Breast epithelium (tissue), 4 donors: Measurements from ENCODE around the gene DFFB. TPM values are rescaled to one million over a fixed set of nuclear protein-coding genes. Genes with fewer than 3 reads are reported as not detected.

ENCODE experiments used
- DNase-seq, 2 donors: peaks; one replicate each; pipeline ENCODE4 v3.0.0-alpha.2; 2019; ENCODE audit warnings: low spot score in 2 of 2
- H3K27ac ChIP-seq, 2 donors: fragments of 200-600 bp; sonication (generic) in 1 of 2; one replicate each; pipeline ENCODE4 v1.5.1; 2016 to 2019; ENCODE audit warnings: mild to moderate bottlenecking in 1 of 2
- H3K27me3 ChIP-seq, 2 donors: fragments of 200-600 bp; sonication (generic) in 1 of 2; one replicate each; pipeline versions ENCODE4 v1.5.1 to v1.6.0; 2017 to 2019; ENCODE audit warnings: control low read depth in 1 of 2, mild to moderate bottlenecking in 1 of 2
- H3K36me3 ChIP-seq: fragments of 200-600 bp; one replicate; pipeline ENCODE4 v1.5.1; 2019
- H3K4me1 ChIP-seq, 2 donors: fragments of 200-600 bp; sonication (generic); one replicate each; pipeline ENCODE4 v1.5.1; 2016 to 2019; ENCODE audit warnings: control low read depth in 1 of 2
- H3K4me3 ChIP-seq, 3 donors: fragments of 200-600 bp; sonication (generic); 1 replicate in 2 of 3; 2 replicates in 1 of 3; pipeline ENCODE4 v1.5.1; 2016 to 2019; ENCODE audit warnings: mild to moderate bottlenecking in 3 of 3, moderate library complexity in 2 of 3
- H3K9me3 ChIP-seq, 2 donors: fragments of 200-600 bp; sonication (generic) in 1 of 2; one replicate each; pipeline ENCODE4 v1.5.1; 2016 to 2019; ENCODE audit warnings: control low read depth in 1 of 2
- POLR2A ChIP-seq: fragments of 450-650 bp; IDR thresholded peaks from one replicate; pipeline ENCODE4 v1.6.1; 2016; ENCODE audit warnings: antibody characterized with exemption, mild to moderate bottlenecking, moderate library complexity
- POLR2AphosphoS5 ChIP-seq, 3 donors: sonication (generic); formaldehyde crosslinking; IDR thresholded peaks; one replicate each; pipeline ENCODE4 v1.6.1; 2017; ENCODE audit warnings: antibody characterized with exemption in 3 of 3
- intact Hi-C: fragments of 100-400 bp; cut with DNase I; formaldehyde crosslinking; loops from one replicate; pipeline ENCODE4 v1.15.1; 2023; ENCODE audit warnings: low total_unique reads
- total RNA-seq, 3 donors: library from RNA; depleted of rRNA; stranded (reverse); fragments of >200 nt; gene quantifications; one replicate each; pipeline ENCODE4 v1.1.0, GENCODE V29; 2016
- TF ChIP-seq, protein P1 (sequence below), 3 donors: fragments of 450-650 bp; IDR thresholded peaks; one replicate each; pipeline ENCODE4 v1.5.1; 2016 to 2017; ENCODE audit warnings: antibody characterized with exemption in 3 of 3, mild to moderate bottlenecking in 3 of 3, moderate library complexity in 3 of 3

DFFB gene
- total RNA-seq, 3 donors from 2014 or later = 9.1 to 14.4 (median 11.3) TPM

DNA sequence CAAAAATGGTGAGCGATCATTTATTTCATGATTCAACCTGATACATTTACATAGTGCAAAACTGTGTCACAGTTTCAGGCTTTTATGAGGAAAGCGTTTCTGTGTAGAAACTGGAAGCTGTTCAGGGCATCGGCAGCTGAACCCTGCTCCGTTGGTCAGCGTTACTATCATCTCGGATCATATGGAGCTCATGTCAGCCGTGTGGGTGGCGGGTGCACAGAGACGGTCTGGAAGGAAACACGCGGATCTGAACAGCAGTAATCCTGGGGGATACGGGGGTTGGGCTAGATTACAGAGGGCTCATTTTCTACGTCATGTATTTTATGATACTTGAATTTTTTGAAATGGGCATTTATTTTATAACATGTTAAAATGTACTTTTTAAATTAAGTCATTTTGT is 27.7 kb downstream of the DFFB start:
- Histone ChIP-seq H3K9me3 (no peaks in the 10 kb centered on the region), H3K27ac (no peak overlapping the region), H3K4me1 (no peaks in the 10 kb centered on the region), H3K4me3 (no peak overlapping the region), H3K27me3 (no peaks in the 10 kb centered on the region), H3K36me3 (no peaks in the 10 kb centered on the region)
- TF ChIP-seq POLR2A (no peak), POLR2AphosphoS5 (IDR thresholded peaks at IDR 0.05) (no peak)
- TF ChIP-seq, protein P1, sequence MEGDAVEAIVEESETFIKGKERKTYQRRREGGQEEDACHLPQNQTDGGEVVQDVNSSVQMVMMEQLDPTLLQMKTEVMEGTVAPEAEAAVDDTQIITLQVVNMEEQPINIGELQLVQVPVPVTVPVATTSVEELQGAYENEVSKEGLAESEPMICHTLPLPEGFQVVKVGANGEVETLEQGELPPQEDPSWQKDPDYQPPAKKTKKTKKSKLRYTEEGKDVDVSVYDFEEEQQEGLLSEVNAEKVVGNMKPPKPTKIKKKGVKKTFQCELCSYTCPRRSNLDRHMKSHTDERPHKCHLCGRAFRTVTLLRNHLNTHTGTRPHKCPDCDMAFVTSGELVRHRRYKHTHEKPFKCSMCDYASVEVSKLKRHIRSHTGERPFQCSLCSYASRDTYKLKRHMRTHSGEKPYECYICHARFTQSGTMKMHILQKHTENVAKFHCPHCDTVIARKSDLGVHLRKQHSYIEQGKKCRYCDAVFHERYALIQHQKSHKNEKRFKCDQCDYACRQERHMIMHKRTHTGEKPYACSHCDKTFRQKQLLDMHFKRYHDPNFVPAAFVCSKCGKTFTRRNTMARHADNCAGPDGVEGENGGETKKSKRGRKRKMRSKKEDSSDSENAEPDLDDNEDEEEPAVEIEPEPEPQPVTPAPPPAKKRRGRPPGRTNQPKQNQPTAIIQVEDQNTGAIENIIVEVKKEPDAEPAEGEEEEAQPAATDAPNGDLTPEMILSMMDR (IDR thresholded peaks at IDR 0.05) = no peak
- intact Hi-C loops = no loop called here
- DNase-seq = no peak

- DNase-seq = no peak
- Histone ChIP-seq H3K4me3 (no peak overlapping the region), H3K27me3 (no peaks in the 10 kb centered on the region), H3K36me3 (no peaks in the 10 kb centered on the region), H3K9me3 (no peaks in the 10 kb centered on the region), H3K27ac (no peak overlapping the region), H3K4me1 (no peaks in the 10 kb centered on the region)
- intact Hi-C loops = no loop called here
- TF ChIP-seq, protein P1 (IDR thresholded peaks at IDR 0.05) = no peak
- TF ChIP-seq POLR2A (no peak), POLR2AphosphoS5 (IDR thresholded peaks at IDR 0.05) (no peak)
These were observed 28.3 kb downstream of the DFFB start for GRCh38 chr1:3885611-3886010.

- DNase-seq = no peak
- no peak overlapping the region for H3K4me3 ChIP-seq
- H3K9me3 ChIP-seq = no peaks in the 10 kb centered on the region
- intact Hi-C loops = no loop called here
- TF ChIP-seq POLR2AphosphoS5 (IDR thresholded peaks at IDR 0.05) (no peak), POLR2A (no peak)
- TF ChIP-seq, protein P1 (IDR thresholded peaks at IDR 0.05) = no peak
- H3K27ac ChIP-seq = no peak overlapping the region
- no peaks in the 10 kb centered on the region for H3K4me1 ChIP-seq
- no peaks in the 10 kb centered on the region for H3K36me3 ChIP-seq
- no peaks in the 10 kb centered on the region for H3K27me3 ChIP-seq
These were observed 28.9 kb downstream of the DFFB start for GRCh38 chr1:3886106-3886670.

DNA sequence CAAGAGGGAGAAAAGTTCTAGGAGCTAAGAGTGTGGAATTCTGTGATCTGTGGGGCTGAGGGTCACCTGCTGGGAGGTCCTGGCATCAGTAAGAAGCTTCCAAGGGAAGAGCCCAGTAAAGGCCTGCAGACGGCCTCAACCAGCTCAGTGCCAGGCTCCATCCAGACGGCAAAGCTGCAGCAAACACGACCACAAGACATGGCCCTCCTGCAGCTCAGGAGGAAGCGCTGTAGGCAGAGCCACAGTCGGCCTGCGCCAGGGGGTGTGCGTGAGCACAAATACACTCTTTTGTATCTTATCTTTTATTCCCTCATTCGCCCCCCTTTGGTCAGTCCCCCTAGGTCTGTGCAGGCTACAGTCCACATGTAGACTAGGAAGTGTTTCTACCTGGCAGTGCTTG is 29.4 kb downstream of the DFFB start:
- H3K27me3 ChIP-seq = no peaks in the 10 kb centered on the region
- no peak for DNase-seq
- no peak for TF ChIP-seq POLR2AphosphoS5 (IDR thresholded peaks at IDR 0.05)
- TF ChIP-seq, protein P1 (IDR thresholded peaks at IDR 0.05) = no peak
- no peak for TF ChIP-seq POLR2A
- no peak overlapping the region for H3K4me3 ChIP-seq
- no peaks in the 10 kb centered on the region for H3K36me3 ChIP-seq
- no peak overlapping the region for H3K27ac ChIP-seq
- intact Hi-C loops = no loop called here
- no peaks in the 10 kb centered on the region for H3K4me1 ChIP-seq
- no peaks in the 10 kb centered on the region for H3K9me3 ChIP-seq

DNA sequence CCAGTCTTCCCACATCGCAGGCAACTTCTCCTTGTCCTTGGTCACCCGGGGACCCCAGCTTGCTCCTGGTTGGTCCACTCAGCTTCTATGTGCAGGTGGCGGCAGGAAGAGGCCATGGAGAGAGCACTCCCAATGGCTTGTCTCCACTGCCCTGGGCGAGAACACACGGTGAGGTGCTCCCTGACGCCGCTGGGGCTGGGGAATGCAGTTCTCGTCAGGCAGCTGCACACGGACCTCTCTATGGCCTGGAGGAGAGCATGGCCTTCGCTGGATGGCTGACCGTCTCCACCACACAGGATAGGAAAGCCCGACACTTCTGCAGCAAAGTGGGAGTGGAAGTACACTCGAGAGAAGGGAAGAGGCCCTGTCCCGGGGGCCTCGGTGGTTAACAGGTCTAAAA is 31.0 kb downstream of the DFFB start:
- TF ChIP-seq, protein P1 (IDR thresholded peaks at IDR 0.05) = no peak
- TF ChIP-seq POLR2A = no peak
- no peak for TF ChIP-seq POLR2AphosphoS5 (IDR thresholded peaks at IDR 0.05)
- H3K9me3 ChIP-seq = no peaks in the 10 kb centered on the region
- H3K36me3 ChIP-seq = no peaks in the 10 kb centered on the region
- H3K4me1 ChIP-seq = no peaks in the 10 kb centered on the region
- H3K27ac ChIP-seq = no peak overlapping the region
- H3K27me3 ChIP-seq = no peaks in the 10 kb centered on the region
- DNase-seq = no peak
- H3K4me3 ChIP-seq = no peak overlapping the region
- intact Hi-C loops = no loop called here
